HCT116 (cell line): Measurements from ENCODE around the gene TSPAN13. TPM values are rescaled to one million over a fixed set of nuclear protein-coding genes. Genes with fewer than 3 reads are reported as not detected.

Experiments
- ATAC-seq: fragments of 200-7000 bp; cut with Tn5 transposase; 2 replicates; pipeline ENCODE4 v1.9.1; 2020; ENCODE audit warnings: mild to moderate bottlenecking, moderate library complexity
- BruUV-seq: library from RNA; stranded (reverse); fragments of 400-500 nt; replicated peaks from 2 replicates; lab custom pipeline; 2021; lab: Mats Ljungman, UMichigan
- CTCF ChIA-PET: fragments of 300-600 bp; sonication (Branson Sonifier 250); formaldehyde crosslinking; loops from one replicate; lab custom pipeline; 2021; ENCODE audit warnings: antibody characterized with exemption; lab: Charles Lee
- POLR2A ChIA-PET: fragments of 300-600, 350-600 bp; sonication (Branson Sonifier 250); formaldehyde crosslinking; loops from one replicate; lab custom pipeline; 2021; ENCODE audit warnings: antibody characterized with exemption; lab: Charles Lee
- RAD21 ChIA-PET, 2 experiments: fragments of 300-600 bp; sonication (Branson Sonifier 250); formaldehyde crosslinking; loops; one replicate each; lab custom pipeline; 2023; ENCODE audit warnings: low total read pairs in 2 of 2; ENCODE audit not compliant: uncharacterized antibody in 2 of 2, unreplicated experiment in 2 of 2, low non-redundant PET in 1 of 2; lab: Charles Lee
- DNase-seq: peaks from one replicate; pipeline ENCODE4 v3.0.0-alpha.2; 2010; ENCODE audit warnings: low read depth, low spot score
- H2AFZ ChIP-seq: fragments of 200-600 bp; shearing (Covaris generic), sonication (generic); 2 replicates; pipeline ENCODE4 v1.6.1; 2017; ENCODE audit warnings: low read depth, mixed run types, mixed read lengths, antibody characterized with exemption, low read length; ENCODE audit not compliant: poor library complexity, severe bottlenecking
- H3K27ac ChIP-seq: 2 replicates; pipeline ENCODE4 v1.5.1; 2012; ENCODE audit warnings: low read depth, low read length
- H3K27me3 ChIP-seq: fragments of 200-600 bp; sonication (generic); 2 replicates; pipeline ENCODE4 v1.6.1; 2016; ENCODE audit warnings: mixed run types, low read length, mixed read lengths; ENCODE audit not compliant: insufficient read depth
- H3K36me3 ChIP-seq, 2 experiments: fragments of 200-500 bp in 1 of 2; fragments of 200-600 bp in 1 of 2; sonication (Bioruptor generic) in 1 of 2; sonication (generic) in 1 of 2; 2 replicates each; pipeline versions ENCODE4 v1.5.1 to v1.6.1; 2014 to 2016; ENCODE audit warnings: low read length in 2 of 2, inconsistent platforms in 1 of 2, mixed read lengths in 1 of 2, mixed run types in 1 of 2; ENCODE audit not compliant: insufficient read depth in 2 of 2, control insufficient read depth in 1 of 2
- H3K4me1 ChIP-seq, 2 experiments: fragments of 200-600 bp in 1 of 2; sonication (generic) in 1 of 2; 2 replicates each; pipeline versions ENCODE4 v1.5.1 to v1.6.1; 2012 to 2017; ENCODE audit warnings: low read length in 2 of 2, inconsistent platforms in 1 of 2, mild to moderate bottlenecking in 1 of 2, mixed read lengths in 1 of 2, mixed run types in 1 of 2, moderate library complexity in 1 of 2; ENCODE audit not compliant: insufficient read depth in 2 of 2, control insufficient read depth in 1 of 2
- H3K4me2 ChIP-seq: fragments of 200-600 bp; sonication (generic); 2 replicates; pipeline ENCODE4 v1.6.1; 2017; ENCODE audit warnings: mixed run types, low read length, mixed read lengths
- H3K4me3 ChIP-seq, 2 experiments: fragments of 200-600 bp in 1 of 2; sonication (generic) in 1 of 2; replicated peaks in 1 of 2; 2 replicates each; pipeline ENCODE4 v1.5.1; 2011 to 2016; ENCODE audit warnings: low read length in 2 of 2, control low read depth in 1 of 2, low read depth in 1 of 2, mild to moderate bottlenecking in 1 of 2, mixed read lengths in 1 of 2, mixed run types in 1 of 2
- H3K79me2 ChIP-seq: fragments of 200-600 bp; sonication (generic); 2 replicates; pipeline ENCODE4 v1.6.1; 2017; ENCODE audit warnings: mild to moderate bottlenecking, mixed run types, low read length, moderate library complexity, mixed read lengths; ENCODE audit not compliant: insufficient read depth
- H3K9ac ChIP-seq: fragments of 200-600 bp; sonication (generic); 2 replicates; pipeline ENCODE4 v1.6.1; 2016; ENCODE audit warnings: low read length, mixed read lengths
- H3K9me2 ChIP-seq: fragments of 200-600 bp; sonication (generic), shearing (Covaris generic); 2 replicates; pipeline ENCODE4 v1.6.1; 2017; ENCODE audit warnings: mixed run types, mild to moderate bottlenecking, moderate library complexity; ENCODE audit not compliant: insufficient read depth
- H3K9me3 ChIP-seq, 2 experiments: fragments of 200-500 bp in 1 of 2; fragments of 200-600 bp in 1 of 2; sonication (Bioruptor generic) in 1 of 2; sonication (generic) in 1 of 2; 2 replicates each; pipeline ENCODE4 v1.6.1; 2014 to 2017; ENCODE audit warnings: low read length in 2 of 2, mixed read lengths in 2 of 2, inconsistent platforms in 1 of 2, low read depth in 1 of 2, mild to moderate bottlenecking in 1 of 2, mixed run types in 1 of 2, moderate library complexity in 1 of 2; ENCODE audit not compliant: control insufficient read depth in 1 of 2, insufficient read depth in 1 of 2
- H4K20me1 ChIP-seq: fragments of 200-600 bp; sonication (generic), shearing (Covaris generic); 2 replicates; pipeline ENCODE4 v1.6.1; 2017; ENCODE audit warnings: mixed run types, mild to moderate bottlenecking, moderate library complexity; ENCODE audit not compliant: insufficient read depth
- ATF3 ChIP-seq: IDR thresholded peaks from 2 replicates; pipeline ENCODE4 v1.6.1; 2012
- CTCF ChIP-seq, 3 experiments: fragments of 200-600 bp in 1 of 3; sonication (generic) in 1 of 3; IDR thresholded peaks in 2 of 3; conservative IDR thresholded peaks in 1 of 3; 2 replicates each; pipeline ENCODE4 v1.5.1; 2012 to 2017; ENCODE audit warnings: low read depth in 2 of 3, low read length in 2 of 3, antibody characterized with exemption in 1 of 3, borderline replicate concordance in 1 of 3, control low read depth in 1 of 3, mild to moderate bottlenecking in 1 of 3, mixed read lengths in 1 of 3, mixed run types in 1 of 3, moderate library complexity in 1 of 3; ENCODE audit not compliant: insufficient read depth in 1 of 3
- EGR1 ChIP-seq: IDR thresholded peaks from 2 replicates; pipeline ENCODE4 v1.6.1; 2012; ENCODE audit warnings: low read depth
- EZH2 ChIP-seq: fragments of 200-600 bp; sonication (generic); IDR thresholded peaks from 2 replicates; pipeline ENCODE4 v1.6.1; 2017; ENCODE audit warnings: antibody characterized with exemption, mixed run types
- FOSL1 ChIP-seq: IDR thresholded peaks from 2 replicates; pipeline ENCODE4 v1.6.1; 2012; ENCODE audit warnings: low read depth
- MAX ChIP-seq: IDR thresholded peaks from 2 replicates; pipeline ENCODE4 v1.6.1; 2012
- POLR2A ChIP-seq: IDR thresholded peaks from 2 replicates; pipeline ENCODE4 v1.7.0; 2011; ENCODE audit warnings: borderline replicate concordance; ENCODE audit not compliant: insufficient read depth, insufficient read length; ENCODE audit errors: extremely low read depth
- RAD21 ChIP-seq: IDR thresholded peaks from 2 replicates; pipeline ENCODE4 v1.6.1; 2012; ENCODE audit warnings: low read depth, mild to moderate bottlenecking
- REST ChIP-seq: IDR thresholded peaks from 2 replicates; pipeline ENCODE4 v1.6.1; 2012; ENCODE audit warnings: low read depth
- SRF ChIP-seq: IDR thresholded peaks from 2 replicates; pipeline ENCODE4 v1.6.1; 2012; ENCODE audit warnings: low read depth
- TCF7L2 ChIP-seq: IDR thresholded peaks from 2 replicates; pipeline ENCODE4 v1.7.0; 2011; ENCODE audit warnings: borderline replicate concordance, inconsistent platforms; ENCODE audit not compliant: insufficient read depth, insufficient read length; ENCODE audit errors: extremely low read depth
- ZFX ChIP-seq: fragments of 450-650 bp; IDR thresholded peaks from 2 replicates; pipeline ENCODE4 v1.6.1; 2017
- ZNF274 ChIP-seq: fragments of 200-500 bp; sonication (Bioruptor generic); IDR thresholded peaks from 2 replicates; pipeline ENCODE4 v1.6.1; 2014; ENCODE audit warnings: mild to moderate bottlenecking, low read depth, low read length, inconsistent platforms
- intact Hi-C: fragments of 100-400 bp; cut with micrococcal nuclease; formaldehyde crosslinking; loops from 2 replicates; pipeline ENCODE4 v1.10.0; 2022
- total RNA-seq: library from RNA; stranded (reverse); gene quantifications from one replicate; pipeline ENCODE4 v1.2.1, GENCODE V29; 2021; ENCODE audit not compliant: unreplicated experiment

The TSPAN13 gene
- total RNA-seq, 1 experiment from 2014 or later, result 18.5 TPM

- TF ChIP-seq EGR1 (no peak), ATF3 (no peak), MAX (peak; percentile 54; the same call in 1 of the 2 replicates), TCF7L2 (no peak)
- Histone ChIP-seq H4K20me1 (no peaks in the 10 kb centered on the region), H3K9me3 (no peaks in the 10 kb centered on the region), H3K27me3 (no peaks in the 10 kb centered on the region), H3K9ac (peak overlapping the region; percentile 64), H3K4me3 (peak overlapping the region; percentile 75 to 80), H2AFZ (peak overlapping the region; percentile 56), H3K36me3 (no peaks in the 10 kb centered on the region), H3K4me2 (peak overlapping the region; percentile 94), H3K9me2 (no peaks in the 10 kb centered on the region), H3K27ac (peak overlapping the region; percentile 25; the same call in 1 of the 2 replicates), H3K79me2 (0 out of 2 replicates have a peak, but pooled peaks cover 7% of the 10 kb centered on the region), H3K4me1 (peaks cover 8 to 15% of the 10 kb centered on the region in 2 experiments; a peak in 3 of 4 replicates)
- intact Hi-C loops, result loop anchor here (5.0 kb wide), 1 partner anchor 107 kb away; the partner anchor contains the start of genes ANKMY2 and BZW2
- no TSS peak for BruUV-seq
- RAD21 ChIA-PET, result no interaction called here
- no peak for DNase-seq
- CTCF ChIA-PET, result no interaction called here
- POLR2A ChIA-PET, result no interaction called here
- peak; percentile 50 for ATAC-seq
Measured at GRCh38 chr7:16753932-16754855, 639 bp downstream of the TSPAN13 start.

GRCh38 chr7:16754856-16755317, 1.3 kb downstream of the TSPAN13 start:
- RAD21 ChIA-PET, result no interaction called here
- TF ChIP-seq POLR2A, result no peak
- no peak for TF ChIP-seq REST
- no peak for TF ChIP-seq SRF
- TF ChIP-seq FOSL1, result no peak
- no peak for TF ChIP-seq RAD21
- no peak for TF ChIP-seq EZH2
- TF ChIP-seq CTCF (IDR thresholded peaks at IDR 0.05 in 2 of 3, conservative IDR thresholded peaks at IDR 0.05 in 1 of 3; ENCODE audit: borderline replicate concordance in 1 of 3, insufficient read depth in 1 of 3, low read depth in 2 of 3, low read length in 2 of 3), result no peak
- TF ChIP-seq ZNF274, result no peak
- TF ChIP-seq ZFX, result no peak

More at GRCh38 chr7:16754856-16755317, 1.3 kb downstream of the TSPAN13 start:
- intact Hi-C loops, result loop anchor here (5.0 kb wide), 1 partner anchor 108 kb away; the partner anchor contains the start of genes ANKMY2 and BZW2
- ChIA-PET POLR2A (no interaction called here), CTCF (no interaction called here)
- peak overlapping the region; percentile 94 for H3K4me2 ChIP-seq
- DNase-seq (no peak), ATAC-seq (no peak)
- H3K27me3 ChIP-seq, result no peaks in the 10 kb centered on the region
- H2AFZ ChIP-seq, result no peak overlapping the region
- peak overlapping the region; percentile 64; the same call in 1 of the 2 replicates for H3K9ac ChIP-seq
- peaks cover 8 to 15% of the 10 kb centered on the region in 2 experiments; a peak in 3 of 4 replicates for H3K4me1 ChIP-seq
- H3K9me3 ChIP-seq, result no peaks in the 10 kb centered on the region
- H4K20me1 ChIP-seq, result no peaks in the 10 kb centered on the region
- H3K4me3 ChIP-seq, result peak overlapping the region; percentile 75 to 80
- H3K9me2 ChIP-seq, result no peaks in the 10 kb centered on the region
- TSS peak; percentile 52 for BruUV-seq
- no peaks in the 10 kb centered on the region for H3K36me3 ChIP-seq
- 0 out of 2 replicates have a peak, but pooled peaks cover 7% of the 10 kb centered on the region for H3K79me2 ChIP-seq
- H3K27ac ChIP-seq, result no peak overlapping the region
